HG02884 (cell line): Measurements from ENCODE around the gene ZBTB46.
A peak's percentile ranks its signal among the peaks of the same experiment; 100 is the strongest.
"Not testable (repeated sequence)": the region's sequence is repeated elsewhere in the genome, so short reads cannot be mapped to it uniquely, and the experiment has no call there.

Source experiments
- ATAC-seq: cut with Tn5 transposase; IDR thresholded peaks from one replicate; pipeline ENCODE4 v1.9.1; 2021; ENCODE audit warnings: mild to moderate bottlenecking, moderate library complexity; ENCODE audit not compliant: unreplicated experiment

Gene ZBTB46

GRCh38 chr20:63858393-63859165 is 27.5 kb upstream of the ZBTB46 start:
- ATAC-seq: no peak

GRCh38 chr20:63857764-63858392 is 26.8 kb upstream of the ZBTB46 start:
- no peak for ATAC-seq

GRCh38 chr20:63856098-63856511 is 25.0 kb upstream of the ZBTB46 start:
- no peak for ATAC-seq

- ATAC-seq: no peak
Measured at GRCh38 chr20:63855363-63856097, 24.5 kb upstream of the ZBTB46 start.

- ATAC-seq: no peak
Measured at GRCh38 chr20:63854766-63855362, 23.8 kb upstream of the ZBTB46 start.

GRCh38 chr20:63854069-63854765 is 23.2 kb upstream of the ZBTB46 start:
- no peak for ATAC-seq

GRCh38 chr20:63853733-63854068 is 22.6 kb upstream of the ZBTB46 start:
- not testable (repeated sequence) for ATAC-seq

GRCh38 chr20:63851548-63851943 is 20.5 kb upstream of the ZBTB46 start:
- ATAC-seq: not testable (repeated sequence)

GRCh38 chr20:63850689-63851547 is 19.9 kb upstream of the ZBTB46 start:
- peak; percentile 72 for ATAC-seq

GRCh38 chr20:63848003-63848911 is 17.2 kb upstream of the ZBTB46 start:
- ATAC-seq: no peak

- no peak for ATAC-seq
Measured at GRCh38 chr20:63847237-63848002, 16.4 kb upstream of the ZBTB46 start.

- no peak for ATAC-seq
Measured at GRCh38 chr20:63846888-63847236, 15.8 kb upstream of the ZBTB46 start.

GRCh38 chr20:63846128-63846771 is 15.2 kb upstream of the ZBTB46 start:
- ATAC-seq: no peak

GRCh38 chr20:63844511-63844991 is 13.5 kb upstream of the ZBTB46 start:
- no peak for ATAC-seq

- ATAC-seq: no peak
Measured at GRCh38 chr20:63843778-63844177, 12.7 kb upstream of the ZBTB46 start.

- ATAC-seq: no peak
Measured at GRCh38 chr20:63843222-63843621, 12.2 kb upstream of the ZBTB46 start.

- ATAC-seq: no peak
Measured at GRCh38 chr20:63842258-63842657, 11.2 kb upstream of the ZBTB46 start.

- no peak for ATAC-seq
Measured at GRCh38 chr20:63840405-63840828, 9.4 kb upstream of the ZBTB46 start.
